ENCODE results near the gene ITGAL. TPM values are rescaled to one million over a fixed set of nuclear protein-coding genes. Genes with fewer than 3 reads are reported as not detected.

The ITGAL gene
- total RNA-seq, 4 donors from 2014 or later, result 1.3 to 16.5 (median 4.1) TPM

DNA sequence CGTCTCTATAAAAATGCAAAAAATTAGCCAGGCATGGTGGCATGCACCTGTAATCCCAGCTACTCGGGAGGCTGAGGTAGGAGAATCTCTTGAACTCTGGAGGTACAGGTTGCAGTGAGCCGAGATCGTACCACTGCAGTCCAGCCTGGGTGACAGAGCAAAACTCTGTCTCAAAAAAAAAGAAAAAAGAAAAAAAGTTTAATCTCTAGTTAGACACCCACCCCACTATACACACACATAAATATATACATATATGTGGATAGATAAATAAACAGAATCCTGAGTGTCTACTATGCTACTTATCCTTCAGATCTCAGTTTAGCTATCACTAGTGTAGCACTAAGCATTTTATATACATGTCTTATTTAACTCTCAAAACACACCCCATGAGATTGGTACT lies 18.7 kb downstream of the ITGAL start:
- TF ChIP-seq, protein P1, sequence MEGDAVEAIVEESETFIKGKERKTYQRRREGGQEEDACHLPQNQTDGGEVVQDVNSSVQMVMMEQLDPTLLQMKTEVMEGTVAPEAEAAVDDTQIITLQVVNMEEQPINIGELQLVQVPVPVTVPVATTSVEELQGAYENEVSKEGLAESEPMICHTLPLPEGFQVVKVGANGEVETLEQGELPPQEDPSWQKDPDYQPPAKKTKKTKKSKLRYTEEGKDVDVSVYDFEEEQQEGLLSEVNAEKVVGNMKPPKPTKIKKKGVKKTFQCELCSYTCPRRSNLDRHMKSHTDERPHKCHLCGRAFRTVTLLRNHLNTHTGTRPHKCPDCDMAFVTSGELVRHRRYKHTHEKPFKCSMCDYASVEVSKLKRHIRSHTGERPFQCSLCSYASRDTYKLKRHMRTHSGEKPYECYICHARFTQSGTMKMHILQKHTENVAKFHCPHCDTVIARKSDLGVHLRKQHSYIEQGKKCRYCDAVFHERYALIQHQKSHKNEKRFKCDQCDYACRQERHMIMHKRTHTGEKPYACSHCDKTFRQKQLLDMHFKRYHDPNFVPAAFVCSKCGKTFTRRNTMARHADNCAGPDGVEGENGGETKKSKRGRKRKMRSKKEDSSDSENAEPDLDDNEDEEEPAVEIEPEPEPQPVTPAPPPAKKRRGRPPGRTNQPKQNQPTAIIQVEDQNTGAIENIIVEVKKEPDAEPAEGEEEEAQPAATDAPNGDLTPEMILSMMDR (IDR thresholded peaks at IDR 0.05; ENCODE audit: low read depth), result no peak

DNA sequence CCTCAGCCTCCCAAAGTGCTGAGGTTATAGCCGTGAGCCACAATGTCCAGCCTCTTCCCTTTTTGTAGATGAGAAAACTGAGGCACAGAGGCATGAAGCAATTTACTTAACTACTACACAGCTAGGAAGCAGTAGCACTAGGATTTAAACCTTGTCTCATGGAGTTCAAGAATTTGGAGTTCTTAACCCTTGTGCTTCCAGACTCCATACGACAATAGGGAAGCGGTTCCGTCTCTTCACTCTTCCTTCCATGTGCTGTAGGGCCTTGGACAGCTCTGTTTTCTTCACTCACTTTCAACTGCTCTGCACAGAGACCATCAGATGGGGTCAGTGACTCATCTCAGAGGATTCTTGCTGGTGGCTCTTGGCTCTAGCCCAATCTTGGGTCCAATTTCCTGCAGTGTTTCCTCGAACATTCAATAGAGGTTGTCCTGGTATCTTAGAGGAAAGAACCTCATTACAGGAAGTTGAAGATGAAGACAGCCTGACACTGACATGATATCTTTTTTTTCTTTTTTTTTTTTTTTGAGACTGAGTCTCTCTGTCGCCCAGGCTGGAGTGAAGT lies 19.3 kb downstream of the ITGAL start:
- TF ChIP-seq, protein P1 (IDR thresholded peaks at IDR 0.05; ENCODE audit: low read depth), result no peak

DNA sequence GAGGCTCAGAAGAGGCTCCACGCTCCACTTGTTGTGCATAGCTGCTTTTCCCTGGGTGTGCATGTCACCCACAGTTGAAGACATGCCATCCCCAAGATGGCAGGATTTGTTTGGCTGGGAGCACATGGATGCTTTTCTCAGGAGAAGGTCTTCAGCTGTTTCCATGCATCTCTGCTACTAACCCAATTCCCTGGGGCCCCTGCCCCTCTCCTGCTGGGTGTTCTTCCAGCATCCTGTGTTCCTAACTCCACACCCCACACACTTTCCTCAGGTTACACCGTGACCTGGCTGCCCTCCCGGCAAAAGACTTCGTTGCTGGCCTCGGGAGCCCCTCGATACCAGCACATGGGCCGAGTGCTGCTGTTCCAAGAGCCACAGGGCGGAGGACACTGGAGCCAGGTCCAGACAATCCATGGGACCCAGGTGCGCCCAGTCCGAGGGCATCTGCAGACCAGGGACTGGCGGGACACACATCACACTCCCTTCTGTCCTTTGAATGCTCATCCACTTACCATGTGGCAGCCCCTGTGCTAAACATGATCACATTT lies 21.5 kb downstream of the ITGAL start:
- TF ChIP-seq, protein P1 (IDR thresholded peaks at IDR 0.05; ENCODE audit: low read depth), result no peak

DNA sequence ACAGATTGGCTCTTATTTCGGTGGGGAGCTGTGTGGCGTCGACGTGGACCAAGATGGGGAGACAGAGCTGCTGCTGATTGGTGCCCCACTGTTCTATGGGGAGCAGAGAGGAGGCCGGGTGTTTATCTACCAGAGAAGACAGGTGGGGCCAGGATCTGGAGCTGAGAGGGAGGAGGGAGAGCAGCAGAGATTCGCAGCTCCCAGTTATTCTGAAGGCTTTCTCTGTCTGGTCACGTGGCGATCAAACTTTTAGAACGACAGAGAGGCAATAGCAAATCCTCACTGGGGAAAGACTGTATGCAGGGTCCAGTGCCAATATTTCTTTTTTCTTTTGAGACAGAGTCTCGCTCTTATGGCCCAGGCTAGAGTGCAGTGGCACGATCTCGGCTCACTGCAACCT lies 22.2 kb downstream of the ITGAL start:
- TF ChIP-seq, protein P1 (IDR thresholded peaks at IDR 0.05; ENCODE audit: low read depth), result no peak

DNA sequence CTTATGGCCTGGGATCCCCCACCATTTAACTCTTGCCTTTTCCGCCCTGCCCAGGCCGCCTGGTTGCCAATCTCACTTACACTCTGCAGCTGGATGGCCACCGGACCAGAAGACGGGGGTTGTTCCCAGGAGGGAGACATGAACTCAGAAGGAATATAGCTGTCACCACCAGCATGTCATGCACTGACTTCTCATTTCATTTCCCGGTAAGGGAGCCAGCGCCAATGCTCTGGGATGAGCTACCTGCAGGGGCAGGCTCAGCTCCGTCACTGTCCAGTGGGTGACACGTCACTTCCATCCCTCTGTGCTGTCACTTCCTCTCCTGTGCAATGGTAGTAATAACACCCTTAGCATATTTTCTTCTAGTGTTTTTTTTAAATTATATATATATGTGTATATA lies 26.7 kb downstream of the ITGAL start:
- TF ChIP-seq, protein P1 (IDR thresholded peaks at IDR 0.05; ENCODE audit: low read depth), result no peak

DNA sequence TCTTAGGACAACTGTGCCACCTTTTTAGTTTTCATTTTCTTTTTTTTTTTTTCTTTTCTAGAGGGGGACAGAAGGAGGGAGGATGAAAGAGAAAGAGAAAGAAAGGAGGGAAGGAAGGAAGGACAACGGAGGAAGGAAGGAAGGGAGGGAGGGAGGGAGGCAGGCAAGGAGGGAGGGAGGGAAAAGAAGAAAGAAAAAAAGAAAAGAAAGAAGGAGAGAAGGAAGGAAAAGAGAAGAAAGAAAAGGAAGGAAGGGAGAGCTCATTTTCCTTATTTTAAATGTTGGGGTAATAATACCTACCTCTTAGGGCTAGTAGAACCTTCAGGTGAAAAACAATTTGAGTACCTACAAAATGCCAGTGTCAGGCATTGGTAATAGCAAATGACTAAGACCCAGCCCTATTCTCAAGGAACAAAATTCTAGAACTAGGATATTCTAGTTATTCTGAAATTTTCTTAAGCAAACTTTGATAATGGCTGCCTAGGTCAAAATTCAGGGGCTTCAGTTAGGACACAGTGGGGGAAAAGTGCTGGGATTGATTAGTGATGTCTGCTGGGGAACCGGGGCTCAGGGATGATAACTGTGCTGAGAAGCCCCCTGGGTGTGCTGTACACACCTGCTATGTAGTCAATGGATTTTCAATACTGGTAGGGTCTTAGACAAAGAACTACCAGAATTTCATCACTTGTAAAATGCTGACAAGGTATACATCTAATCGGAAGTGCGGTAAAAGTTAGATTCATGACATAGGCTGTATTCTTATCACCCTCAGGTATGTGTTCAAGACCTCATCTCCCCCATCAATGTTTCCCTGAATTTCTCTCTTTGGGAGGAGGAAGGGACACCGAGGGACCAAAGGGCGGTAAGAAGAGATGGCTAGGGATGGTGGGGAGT lies 31.1 kb downstream of the ITGAL start:
- TF ChIP-seq, protein P1 (IDR thresholded peaks at IDR 0.05; ENCODE audit: low read depth), result no peak

DNA sequence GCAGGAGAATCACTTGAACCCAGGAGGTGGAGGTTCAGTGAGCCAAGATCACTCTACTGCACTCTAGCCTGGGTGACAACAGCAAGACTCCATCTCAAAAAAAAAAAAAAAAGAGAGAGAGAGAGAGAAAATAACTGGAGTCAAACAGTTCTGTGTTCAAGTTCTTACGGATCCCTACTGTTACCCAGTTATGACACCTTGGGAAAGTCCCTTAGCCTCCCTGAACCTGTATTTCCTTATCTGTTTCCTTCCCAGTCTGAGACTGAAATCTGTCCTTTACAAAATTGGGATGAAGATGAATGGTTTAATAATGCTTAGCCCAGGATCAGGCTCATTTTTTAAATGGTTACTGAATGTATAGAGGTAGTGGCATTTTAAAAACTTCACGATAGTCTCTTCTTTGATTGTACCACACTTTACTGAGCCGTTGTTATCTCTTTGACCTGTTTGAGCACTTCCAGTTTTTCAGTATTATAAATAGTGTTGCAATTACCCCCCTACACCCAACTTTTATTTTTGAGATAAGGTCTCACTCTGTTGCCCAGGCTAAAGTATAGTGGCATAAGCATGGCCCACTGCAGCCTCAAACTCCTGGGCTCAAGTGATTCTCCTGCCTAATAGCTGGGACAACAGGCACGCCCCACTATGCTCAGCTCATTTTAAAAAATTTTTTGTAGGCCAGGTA lies 36.7 kb downstream of the ITGAL start:
- TF ChIP-seq, protein P1 (IDR thresholded peaks at IDR 0.05; ENCODE audit: low read depth), result no peak

Measured in subcutaneous adipose tissue (tissue), 4 donors.